Right atrium auricular region (tissue), 2 donors: ENCODE data around the gene MAGEB16. TPM values are rescaled to one million over a fixed set of nuclear protein-coding genes. Genes with fewer than 3 reads are reported as not detected.

Experiments
- DNase-seq: peaks from one replicate; pipeline ENCODE4 v3.0.0-alpha.2; 2019; ENCODE audit warnings: low spot score
- H3K27ac ChIP-seq, 2 donors: fragments of 200-600 bp; sonication (generic); 1 replicate in 1 of 2; 2 replicates in 1 of 2; pipeline ENCODE4 v1.5.1; 2016 to 2019
- H3K27me3 ChIP-seq, 2 donors: fragments of 200-600 bp; sonication (generic); one replicate each; pipeline versions ENCODE4 v1.5.1 to v1.6.0; 2017 to 2019
- H3K36me3 ChIP-seq: fragments of 200-600 bp; sonication (generic); one replicate; pipeline ENCODE4 v1.5.1; 2016
- H3K4me1 ChIP-seq, 2 donors: fragments of 200-600 bp; sonication (generic); one replicate each; pipeline versions ENCODE4 v1.5.1 to v1.6.0; 2017 to 2019
- H3K4me3 ChIP-seq, 2 donors: fragments of 200-600 bp; sonication (generic); 1 replicate in 1 of 2; 2 replicates in 1 of 2; pipeline ENCODE4 v1.5.1; 2017 to 2019; ENCODE audit warnings: mild to moderate bottlenecking in 1 of 2, moderate library complexity in 1 of 2
- H3K9me3 ChIP-seq, 2 donors: fragments of 200-600 bp; sonication (generic); one replicate each; pipeline ENCODE4 v1.5.1; 2019
- total RNA-seq, 2 donors: library from RNA; depleted of rRNA; stranded (reverse); fragments of >200 nt; gene quantifications; one replicate each; pipeline ENCODE4 v1.1.0, GENCODE V29; 2016
- TF ChIP-seq, protein P1 (sequence below), 2 donors: fragments of 200-600 bp; sonication (generic); IDR thresholded peaks; one replicate each; pipeline ENCODE4 v1.5.1; 2019; ENCODE audit warnings: antibody characterized with exemption in 2 of 2

Gene MAGEB16
- total RNA-seq, 2 donors from 2014 or later: not detected

DNA sequence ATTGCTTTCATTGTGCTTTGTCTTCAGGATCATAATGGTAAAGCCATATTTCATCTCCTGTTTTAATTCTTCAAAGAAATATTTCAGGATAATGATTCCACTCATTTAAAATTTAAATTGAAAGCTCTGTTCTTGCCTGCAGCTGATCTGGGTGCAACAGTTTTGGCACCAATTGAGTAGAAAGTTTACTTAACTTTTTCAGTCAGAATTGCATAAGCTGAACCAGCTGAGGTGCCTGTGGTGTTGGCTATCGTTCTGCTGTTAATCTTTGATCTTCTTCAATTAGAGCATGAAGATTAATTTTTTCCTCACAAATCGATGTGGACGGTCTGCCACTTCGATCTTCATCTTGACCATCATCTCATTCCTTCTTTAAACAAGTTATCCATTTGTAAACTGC, 49.6 kb downstream of the MAGEB16 start:
- H3K9me3 ChIP-seq: no peaks in the 10 kb centered on the region
- H3K27me3 ChIP-seq: no peaks in the 10 kb centered on the region
- no peak for DNase-seq
- H3K27ac ChIP-seq: no peak overlapping the region
- H3K4me3 ChIP-seq: no peak overlapping the region
- no peaks in the 10 kb centered on the region for H3K36me3 ChIP-seq
- no peaks in the 10 kb centered on the region for H3K4me1 ChIP-seq
- TF ChIP-seq, protein P1, sequence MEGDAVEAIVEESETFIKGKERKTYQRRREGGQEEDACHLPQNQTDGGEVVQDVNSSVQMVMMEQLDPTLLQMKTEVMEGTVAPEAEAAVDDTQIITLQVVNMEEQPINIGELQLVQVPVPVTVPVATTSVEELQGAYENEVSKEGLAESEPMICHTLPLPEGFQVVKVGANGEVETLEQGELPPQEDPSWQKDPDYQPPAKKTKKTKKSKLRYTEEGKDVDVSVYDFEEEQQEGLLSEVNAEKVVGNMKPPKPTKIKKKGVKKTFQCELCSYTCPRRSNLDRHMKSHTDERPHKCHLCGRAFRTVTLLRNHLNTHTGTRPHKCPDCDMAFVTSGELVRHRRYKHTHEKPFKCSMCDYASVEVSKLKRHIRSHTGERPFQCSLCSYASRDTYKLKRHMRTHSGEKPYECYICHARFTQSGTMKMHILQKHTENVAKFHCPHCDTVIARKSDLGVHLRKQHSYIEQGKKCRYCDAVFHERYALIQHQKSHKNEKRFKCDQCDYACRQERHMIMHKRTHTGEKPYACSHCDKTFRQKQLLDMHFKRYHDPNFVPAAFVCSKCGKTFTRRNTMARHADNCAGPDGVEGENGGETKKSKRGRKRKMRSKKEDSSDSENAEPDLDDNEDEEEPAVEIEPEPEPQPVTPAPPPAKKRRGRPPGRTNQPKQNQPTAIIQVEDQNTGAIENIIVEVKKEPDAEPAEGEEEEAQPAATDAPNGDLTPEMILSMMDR (IDR thresholded peaks at IDR 0.05): no peak

Other genes with a start within 250 kb of the MAGEB16 start
- not detected for gene CFAP47, start 121.4 kb downstream of the MAGEB16 start, total RNA-seq